CD4-positive, alpha-beta T cell treated with Interferon gamma for 1 hour (primary cell): ENCODE measurements around the gene THADA.
"Not testable (repeated sequence)": the region's sequence is repeated elsewhere in the genome, so short reads cannot be mapped to it uniquely, and the experiment has no call there.

Experiments used
- DNase-seq: peaks from one replicate; pipeline ENCODE4 v3.0.0-alpha.2; 2020

THADA gene

GRCh38 chr2:43292297-43292696 is 303.5 kb downstream of the THADA start:
- DNase-seq: no peak

- DNase-seq: no peak
Measured at GRCh38 chr2:43289331-43289730, 306.5 kb downstream of the THADA start.

DNA sequence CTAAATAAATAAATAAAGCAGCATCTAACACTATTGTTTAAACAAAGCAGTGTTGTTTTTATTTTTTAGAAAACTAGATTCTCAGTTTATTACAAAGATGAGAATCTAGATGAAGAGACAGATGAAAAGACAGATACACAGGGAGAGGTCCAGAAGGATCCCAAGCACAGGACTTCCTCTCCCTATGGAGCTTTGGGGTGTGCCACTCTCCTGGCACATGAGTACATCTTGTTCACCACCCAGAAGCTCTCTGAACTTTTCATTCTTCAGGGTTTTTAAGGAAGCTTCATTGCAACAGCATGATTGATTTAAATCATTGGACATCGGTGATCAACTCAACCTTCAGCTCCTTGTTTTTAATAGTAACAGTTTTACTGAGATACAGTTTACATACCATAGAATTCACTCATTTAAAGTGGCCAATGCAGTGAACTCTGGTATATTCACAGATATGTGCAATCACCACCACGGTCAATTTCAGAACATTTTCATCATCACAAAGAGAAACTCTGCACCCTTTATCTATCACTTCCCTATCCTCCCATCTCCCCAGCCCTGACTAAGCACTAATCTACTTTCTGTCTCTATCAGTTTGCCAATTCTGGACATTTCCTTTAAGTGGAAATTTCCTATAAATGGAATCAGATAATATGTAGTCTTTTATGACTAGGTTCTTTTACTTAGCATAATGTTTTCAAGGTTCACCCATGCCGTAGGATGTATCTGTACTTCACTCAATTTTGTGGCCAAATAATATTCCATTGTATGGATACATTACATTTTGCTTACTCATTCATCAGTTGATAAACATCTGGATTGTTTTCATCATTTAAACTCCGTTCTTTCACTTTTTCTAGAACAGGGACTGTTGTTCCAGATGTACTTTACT is 307.2 kb downstream of the THADA start:
- no peak for DNase-seq

GRCh38 chr2:43285987-43286386 is 309.9 kb downstream of the THADA start:
- no peak for DNase-seq

DNA sequence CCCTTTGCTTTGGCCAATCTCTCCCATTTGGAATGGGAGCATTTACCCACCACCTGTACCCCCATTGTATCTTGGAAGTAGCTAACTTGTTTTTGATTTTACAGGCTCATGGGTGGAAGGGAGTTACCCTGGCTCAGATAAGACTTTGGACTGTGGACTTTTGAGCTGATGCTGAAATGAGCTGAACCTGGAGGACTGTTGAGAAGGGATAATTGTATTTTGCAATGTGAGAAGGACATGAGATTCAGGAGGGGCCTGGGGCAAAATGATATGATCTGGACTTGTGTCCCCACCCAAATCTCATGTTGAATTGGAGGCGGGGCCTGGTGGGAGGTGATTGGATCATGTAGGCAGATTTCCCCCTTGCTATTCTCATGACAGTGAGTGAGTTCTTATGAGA is 310.9 kb downstream of the THADA start:
- no peak for DNase-seq

DNA sequence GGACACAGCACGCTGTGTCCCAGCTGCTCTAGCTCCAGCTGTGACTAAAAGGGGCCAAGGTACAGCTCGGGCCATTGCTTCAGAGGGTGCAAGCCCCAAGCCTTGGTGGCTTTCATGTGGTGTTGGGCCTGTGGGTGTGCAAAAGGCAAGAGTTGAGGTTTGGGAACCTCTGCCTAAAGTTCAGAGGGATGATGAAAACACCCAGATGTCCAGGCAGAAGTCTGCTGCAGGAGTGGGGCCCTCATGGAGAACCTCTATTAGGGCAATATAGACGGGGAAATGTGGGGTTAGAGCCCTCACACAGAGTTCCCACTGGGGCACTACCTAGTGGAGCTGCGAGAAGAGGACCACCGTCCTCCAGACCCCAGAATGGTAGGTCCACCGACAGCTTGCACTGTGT is 311.5 kb downstream of the THADA start:
- DNase-seq: not testable (repeated sequence)

- no peak for DNase-seq
Measured at GRCh38 chr2:43280994-43281393, 314.8 kb downstream of the THADA start.

DNA sequence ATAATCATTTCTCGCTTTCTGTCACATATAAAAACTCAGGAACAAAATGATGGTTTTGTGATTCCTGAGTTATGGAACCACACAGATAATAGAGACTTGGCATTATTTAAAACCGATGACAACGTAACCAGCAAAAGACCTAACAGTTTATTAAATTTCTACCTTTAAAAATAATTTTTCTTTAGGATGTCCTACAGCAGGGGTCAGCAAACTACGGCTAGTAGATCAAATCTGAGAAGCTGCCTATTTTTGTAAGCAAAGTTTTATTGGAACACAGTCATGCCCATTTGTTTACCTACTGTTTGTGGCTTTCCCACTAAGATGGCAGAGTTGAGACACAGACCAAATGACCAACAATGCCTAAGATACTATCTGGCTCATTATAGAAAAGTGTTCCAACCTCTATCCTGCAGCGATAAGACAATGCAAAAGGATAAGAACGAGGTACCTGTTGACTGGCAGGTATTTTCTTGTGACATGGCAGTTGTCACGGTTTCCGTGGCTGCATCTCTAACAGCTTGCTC is 316.5 kb downstream of the THADA start:
- DNase-seq: no peak

- no peak for DNase-seq
Measured at GRCh38 chr2:43278564-43279220, 317.1 kb downstream of the THADA start.

- peak; percentile 8 for DNase-seq
Measured at GRCh38 chr2:43276962-43277391, 318.9 kb downstream of the THADA start.

DNA sequence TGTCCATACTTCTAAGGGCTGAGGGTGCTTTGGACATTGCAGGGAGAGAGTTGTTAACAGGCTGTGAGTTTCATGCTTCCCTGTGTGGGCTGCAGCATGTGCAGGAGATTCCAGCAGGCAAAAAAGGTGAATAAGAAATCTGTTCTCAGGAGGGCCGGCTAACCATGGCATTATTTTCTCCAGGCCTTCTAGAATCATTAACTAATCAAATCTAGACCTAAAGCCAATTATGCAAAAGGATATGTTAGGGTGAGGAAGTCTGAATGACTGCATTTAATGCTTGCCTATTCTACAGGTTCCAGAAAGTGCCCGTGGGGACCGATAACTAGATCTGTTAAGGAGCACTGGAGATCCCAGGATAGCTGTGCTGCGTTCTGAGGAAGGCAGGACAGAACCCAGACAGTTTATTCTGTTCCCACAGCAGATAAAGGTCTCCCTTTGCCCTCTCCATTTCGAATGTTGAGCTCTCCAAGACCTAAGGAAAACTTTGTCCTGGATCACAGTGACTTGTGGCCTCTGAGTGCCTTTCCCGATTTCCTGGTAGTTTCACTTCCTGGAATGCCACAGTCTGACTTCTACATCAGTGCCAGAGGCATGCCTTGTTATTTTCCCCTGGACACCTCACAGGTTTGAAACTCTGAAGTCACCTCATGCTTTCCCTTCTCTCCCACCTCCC is 319.4 kb downstream of the THADA start:
- DNase-seq: no peak

DNA sequence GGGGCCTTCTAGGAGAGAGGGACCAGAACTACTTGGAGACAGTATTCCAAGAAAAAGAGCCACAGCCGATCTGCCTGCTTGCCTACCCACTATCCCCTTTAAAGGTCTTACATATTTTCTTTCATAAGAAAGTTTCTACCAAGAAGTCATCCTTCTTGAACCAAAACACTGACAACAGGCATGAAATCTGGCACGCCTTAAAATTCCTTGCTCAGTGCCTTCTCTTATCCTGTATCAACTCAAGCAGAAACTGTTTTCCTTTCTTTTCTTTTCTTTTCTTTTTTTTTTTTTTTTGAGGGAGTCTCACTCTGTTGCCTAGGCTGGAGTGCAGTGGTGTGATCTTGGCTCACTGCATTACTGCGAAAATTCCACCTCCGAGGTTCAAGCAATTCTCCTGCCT is 321.1 kb downstream of the THADA start:
- DNase-seq: no peak

DNA sequence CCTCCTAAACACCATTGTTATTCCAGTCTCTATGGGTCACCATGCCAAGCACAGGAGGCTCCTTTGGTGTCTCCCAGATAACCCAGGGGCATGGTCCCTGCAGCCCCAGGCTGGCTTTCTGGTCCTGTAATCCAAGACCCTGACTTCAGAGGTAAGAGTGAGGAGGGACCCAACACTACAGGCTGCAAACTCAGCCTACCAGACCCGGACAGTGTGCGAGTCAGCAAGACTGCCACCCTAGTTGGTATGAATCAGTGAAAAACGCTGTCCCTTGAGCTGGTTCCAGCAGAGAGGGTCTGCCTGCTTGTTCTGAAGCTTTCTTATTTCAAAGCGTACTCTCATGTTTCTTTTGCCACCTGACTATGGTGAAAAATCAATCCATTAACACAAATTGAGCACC is 321.8 kb downstream of the THADA start:
- DNase-seq: no peak

GRCh38 chr2:43273529-43273928 is 322.3 kb downstream of the THADA start:
- no peak for DNase-seq

DNA sequence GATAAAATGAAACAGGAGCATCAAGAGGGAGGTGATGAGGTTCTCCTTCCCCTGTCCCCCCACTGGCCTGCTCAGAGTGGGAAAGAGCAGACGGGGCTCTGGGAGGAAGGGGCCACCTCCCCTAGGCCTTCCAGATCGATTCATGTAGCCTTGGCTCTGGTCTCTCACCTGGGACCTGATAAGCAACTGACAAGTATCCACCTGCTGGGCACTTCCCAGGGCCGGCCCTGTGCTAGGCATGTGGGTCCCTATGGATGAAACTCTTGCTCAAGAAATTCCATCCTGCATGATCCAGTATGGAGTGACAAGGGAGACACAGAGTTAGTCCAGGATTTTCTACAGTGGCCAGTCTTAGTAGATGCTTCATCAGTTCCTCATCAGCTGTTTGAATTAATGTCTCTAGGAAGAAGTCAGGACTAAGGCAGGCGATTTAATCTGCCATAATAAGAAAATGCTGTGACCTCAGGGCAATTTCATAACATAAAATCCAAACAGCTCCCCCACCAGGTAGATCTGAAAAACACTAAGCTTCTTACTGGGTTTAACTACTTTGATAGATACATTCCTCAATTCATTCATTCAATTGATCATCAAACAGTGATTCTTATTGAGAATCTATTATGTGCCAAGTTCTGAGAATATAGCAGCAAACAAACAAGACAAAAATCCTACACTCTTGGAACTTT is 324.8 kb downstream of the THADA start:
- no peak for DNase-seq

DNA sequence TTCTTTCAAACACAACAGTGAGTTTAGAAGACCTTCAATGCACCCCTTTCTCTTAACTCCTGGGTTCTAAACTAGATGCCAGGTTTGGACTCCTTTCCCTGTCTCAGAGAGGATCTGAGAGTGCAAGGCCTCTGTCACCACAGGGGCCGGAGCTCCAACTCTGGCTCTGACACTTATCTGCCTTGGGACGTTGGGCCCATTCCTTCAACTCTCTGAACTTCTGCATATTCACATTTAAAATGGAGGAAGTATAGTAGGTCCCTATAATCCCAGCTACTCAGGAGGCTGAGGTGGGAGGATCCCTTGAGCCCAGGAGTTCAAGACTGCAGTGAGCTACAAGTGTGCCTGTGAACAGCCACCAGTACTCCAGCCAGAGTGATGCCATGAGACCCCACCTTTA is 325.4 kb downstream of the THADA start:
- no peak for DNase-seq

DNA sequence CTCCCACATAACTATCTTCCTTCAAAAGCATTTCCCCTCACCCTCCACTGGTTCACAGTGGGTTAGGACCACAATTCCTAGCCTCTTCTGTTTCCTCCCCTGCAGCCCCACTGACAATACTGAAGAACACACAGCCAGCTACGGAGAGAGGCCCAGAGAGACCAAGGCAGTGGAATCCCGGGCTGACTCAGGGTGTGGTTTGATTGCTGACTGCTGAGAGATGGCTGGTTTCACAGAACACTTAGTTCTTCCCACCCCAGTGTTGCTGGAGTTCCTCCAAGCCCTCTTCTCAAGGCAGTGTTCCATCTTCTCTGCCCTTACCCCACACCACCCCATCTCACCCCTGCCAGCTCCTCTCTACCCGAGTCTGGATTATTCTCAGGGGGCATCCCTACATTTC is 326.1 kb downstream of the THADA start:
- DNase-seq: no peak

GRCh38 chr2:43269074-43269572 is 326.7 kb downstream of the THADA start:
- peak; percentile 48 for DNase-seq

GRCh38 chr2:43268066-43268953 is 327.5 kb downstream of the THADA start:
- DNase-seq: no peak

GRCh38 chr2:43267381-43267780 is 328.5 kb downstream of the THADA start:
- no peak for DNase-seq

GRCh38 chr2:43266711-43267111 is 329.1 kb downstream of the THADA start:
- peak; percentile 24 for DNase-seq

DNA sequence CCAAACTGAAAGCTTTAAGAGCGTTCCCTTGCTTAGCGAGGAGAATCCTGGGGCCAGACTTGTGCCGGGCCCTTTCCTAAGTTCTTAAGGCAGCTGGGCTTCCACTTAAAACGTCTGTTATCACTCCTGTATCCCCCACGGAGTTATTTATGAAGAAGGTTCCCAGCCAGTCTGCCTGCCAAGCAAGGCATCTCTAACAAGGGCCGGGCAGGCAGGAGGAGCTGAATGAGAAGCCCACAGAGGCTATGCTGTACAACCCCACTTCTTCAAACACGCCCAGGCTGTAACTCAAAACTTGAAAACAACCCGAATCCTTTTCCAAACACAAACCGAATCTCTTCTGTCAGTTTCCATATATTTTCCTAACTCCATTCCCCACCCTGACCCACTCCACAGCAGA is 330.4 kb downstream of the THADA start:
- no peak for DNase-seq
